ENCODE results near the gene CADM1.

- TF ChIP-seq, protein P1, sequence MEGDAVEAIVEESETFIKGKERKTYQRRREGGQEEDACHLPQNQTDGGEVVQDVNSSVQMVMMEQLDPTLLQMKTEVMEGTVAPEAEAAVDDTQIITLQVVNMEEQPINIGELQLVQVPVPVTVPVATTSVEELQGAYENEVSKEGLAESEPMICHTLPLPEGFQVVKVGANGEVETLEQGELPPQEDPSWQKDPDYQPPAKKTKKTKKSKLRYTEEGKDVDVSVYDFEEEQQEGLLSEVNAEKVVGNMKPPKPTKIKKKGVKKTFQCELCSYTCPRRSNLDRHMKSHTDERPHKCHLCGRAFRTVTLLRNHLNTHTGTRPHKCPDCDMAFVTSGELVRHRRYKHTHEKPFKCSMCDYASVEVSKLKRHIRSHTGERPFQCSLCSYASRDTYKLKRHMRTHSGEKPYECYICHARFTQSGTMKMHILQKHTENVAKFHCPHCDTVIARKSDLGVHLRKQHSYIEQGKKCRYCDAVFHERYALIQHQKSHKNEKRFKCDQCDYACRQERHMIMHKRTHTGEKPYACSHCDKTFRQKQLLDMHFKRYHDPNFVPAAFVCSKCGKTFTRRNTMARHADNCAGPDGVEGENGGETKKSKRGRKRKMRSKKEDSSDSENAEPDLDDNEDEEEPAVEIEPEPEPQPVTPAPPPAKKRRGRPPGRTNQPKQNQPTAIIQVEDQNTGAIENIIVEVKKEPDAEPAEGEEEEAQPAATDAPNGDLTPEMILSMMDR (IDR thresholded peaks at IDR 0.05), result no peak
- no peak for TF ChIP-seq POLR2A (IDR thresholded peaks at IDR 0.05)
Observed at GRCh38 chr11:115368616-115369015, 135.6 kb downstream of the CADM1 start.
